ENCODE results near the gene HEPACAM.

The HEPACAM gene

DNA sequence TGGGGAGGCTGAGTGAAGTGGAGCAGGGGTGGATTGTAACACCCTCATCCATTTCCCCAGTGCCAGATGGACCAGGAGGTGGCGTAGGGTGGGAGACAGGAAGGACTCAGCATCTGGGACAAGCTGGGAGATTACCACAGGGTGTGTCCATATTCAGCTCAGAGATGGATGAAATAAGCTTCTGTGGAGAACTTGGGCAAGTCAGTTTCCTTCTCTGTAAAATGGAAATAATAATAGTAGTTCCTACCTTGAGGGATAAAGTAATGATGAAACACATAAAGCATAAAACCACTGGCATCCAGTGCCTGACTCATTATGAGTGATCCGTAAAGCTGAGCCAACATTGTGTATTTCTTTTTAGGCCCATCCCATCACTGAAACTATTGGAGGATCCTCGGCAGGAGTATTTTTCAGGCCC is 37.6 kb downstream of the HEPACAM start:
- no peak for DNase-seq

DNA sequence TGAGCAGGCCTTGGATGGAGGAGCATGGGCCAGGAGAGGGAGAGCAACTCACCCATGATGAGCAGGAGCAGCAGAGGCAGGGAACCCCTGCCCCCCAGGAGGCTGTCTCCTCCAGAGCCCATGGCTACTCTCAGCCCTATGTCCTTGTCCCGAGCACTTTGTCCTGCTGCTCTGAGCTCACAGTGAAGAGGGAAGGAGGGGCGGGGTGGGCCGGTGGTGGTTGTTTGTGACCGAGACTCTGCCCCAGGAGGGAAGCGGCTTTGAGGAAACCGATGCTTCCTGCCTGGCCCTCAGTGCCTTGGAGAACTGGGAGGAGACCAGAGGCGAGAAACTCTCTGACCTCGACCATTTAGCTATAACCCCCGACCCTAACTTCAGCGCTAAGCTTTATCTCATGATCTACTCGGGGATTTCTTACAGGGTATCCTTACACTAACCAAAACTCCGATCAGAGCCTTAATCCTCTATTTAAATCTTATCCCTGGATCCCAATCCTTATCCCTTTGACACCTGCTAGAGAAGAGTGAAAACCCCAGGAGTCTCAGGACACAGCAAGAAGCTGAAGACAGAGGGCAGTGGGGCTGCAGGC is 38.1 kb downstream of the HEPACAM start, which contains the start of gene ROBO4:
Gene ROBO4, minus strand, starts transcription at position 192 of the 589 bp plus-strand sequence. Its CDS starts 70 bp downstream, at position 122.
- DNase-seq = no peak

- no peak for DNase-seq
These were observed 38.9 kb downstream of the HEPACAM start for GRCh38 chr11:124896821-124897391.

- DNase-seq = no peak
These were observed 39.6 kb downstream of the HEPACAM start for GRCh38 chr11:124896071-124896750.

DNA sequence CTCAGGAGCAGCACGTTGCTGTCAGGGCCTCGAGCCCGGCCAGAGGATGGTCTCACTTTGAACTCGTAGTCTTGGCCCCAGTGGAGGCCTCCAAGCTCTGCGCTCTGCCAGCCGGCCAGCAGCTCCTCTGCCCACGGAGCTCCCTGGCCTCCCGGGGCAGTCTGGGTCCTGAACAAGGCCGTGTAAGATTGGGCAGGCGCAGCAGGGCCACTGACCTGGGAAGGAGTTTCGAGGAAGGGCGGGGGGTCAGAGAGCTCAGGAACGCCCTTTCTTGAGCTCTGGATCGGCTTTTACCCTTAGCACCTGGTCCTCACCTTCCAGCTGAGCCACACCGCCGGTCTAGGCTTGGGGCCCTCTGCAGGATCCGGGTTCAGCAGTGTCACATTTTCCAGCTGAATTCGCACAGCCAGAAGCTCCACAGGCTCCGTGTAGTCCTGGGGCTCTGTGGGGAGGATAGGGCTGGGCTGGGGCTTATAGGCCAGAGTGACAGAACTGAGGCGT is 40.3 kb downstream of the HEPACAM start:
- no peak for DNase-seq

- no peak for DNase-seq
These were observed 41.0 kb downstream of the HEPACAM start for GRCh38 chr11:124894606-124895430.

DNA sequence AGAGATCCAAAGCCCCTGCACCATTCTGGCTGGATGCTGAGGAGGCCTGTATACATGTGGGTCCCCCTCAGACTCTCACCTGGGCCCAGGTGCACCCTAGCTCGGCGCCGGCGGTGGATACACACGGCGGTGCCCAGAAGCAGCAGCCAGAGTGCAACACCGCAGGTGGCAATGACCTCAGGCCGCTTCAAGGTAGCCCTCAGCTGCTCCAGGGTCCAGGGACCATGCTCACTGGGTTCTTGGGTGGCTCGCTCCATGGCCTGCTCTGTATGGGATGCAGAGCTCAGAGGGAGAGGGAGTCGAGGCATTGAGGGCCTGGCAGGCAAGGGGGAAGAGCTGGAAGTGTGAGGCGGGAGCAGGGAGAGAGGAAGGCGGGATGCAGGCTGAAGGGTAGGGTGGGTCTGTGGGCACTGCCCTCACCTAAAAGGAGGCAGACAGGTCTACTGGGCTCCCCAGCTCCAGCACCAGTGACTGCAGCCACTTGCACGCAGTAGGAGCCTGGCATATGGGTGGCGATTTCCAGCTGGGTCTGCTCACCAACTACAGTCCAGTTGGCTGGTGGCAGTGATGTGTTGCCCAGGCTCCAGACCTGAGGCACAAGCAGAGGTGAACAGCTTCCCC is 42.0 kb downstream of the HEPACAM start:
- DNase-seq = no peak

GRCh38 chr11:124892750-124893454 is 42.9 kb downstream of the HEPACAM start:
- DNase-seq = no peak

DNA sequence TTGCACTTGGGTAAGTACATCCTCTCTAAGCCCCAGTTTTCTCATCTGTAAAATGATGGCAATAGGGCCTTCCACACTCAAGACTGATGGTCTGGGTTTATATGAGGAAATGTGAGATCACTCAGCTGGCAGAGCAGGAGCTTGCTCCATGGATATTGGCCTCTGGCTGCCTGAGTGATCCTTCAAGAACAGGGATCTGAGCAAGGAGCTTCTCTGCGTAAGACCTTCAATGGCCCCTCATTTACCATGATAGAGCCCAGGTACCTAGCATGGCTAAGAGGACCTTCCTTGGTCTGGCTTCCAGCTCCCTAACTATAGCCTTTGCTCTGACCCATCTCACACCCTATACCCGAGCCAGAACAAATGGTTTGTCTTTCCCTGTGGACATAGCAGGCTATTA is 43.7 kb downstream of the HEPACAM start:
- DNase-seq = no peak

DNA sequence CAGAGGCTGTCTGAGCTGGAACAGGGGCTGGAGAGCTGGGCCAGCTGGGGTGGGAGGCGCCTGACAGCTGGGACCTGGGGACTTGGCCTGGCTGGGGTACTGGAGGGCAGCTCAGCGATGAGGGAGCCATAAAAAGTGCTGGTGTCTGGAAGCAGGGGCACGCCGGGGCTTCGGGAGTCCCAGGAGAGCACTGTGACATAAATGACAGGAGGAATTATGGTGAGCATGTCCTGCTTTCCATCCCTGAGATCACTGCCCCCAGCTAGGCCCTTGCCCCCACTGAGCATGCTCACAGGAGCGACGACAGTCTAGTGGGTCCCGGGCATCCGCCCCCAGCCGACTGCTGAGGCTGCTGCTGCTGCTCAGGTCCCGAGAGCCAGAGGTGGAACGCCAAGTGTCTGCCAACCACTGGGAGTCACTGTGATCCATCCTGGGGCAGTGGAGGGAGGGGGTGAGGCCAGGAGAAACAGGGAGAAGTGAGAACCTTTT is 44.4 kb downstream of the HEPACAM start:
- no peak for DNase-seq

DNA sequence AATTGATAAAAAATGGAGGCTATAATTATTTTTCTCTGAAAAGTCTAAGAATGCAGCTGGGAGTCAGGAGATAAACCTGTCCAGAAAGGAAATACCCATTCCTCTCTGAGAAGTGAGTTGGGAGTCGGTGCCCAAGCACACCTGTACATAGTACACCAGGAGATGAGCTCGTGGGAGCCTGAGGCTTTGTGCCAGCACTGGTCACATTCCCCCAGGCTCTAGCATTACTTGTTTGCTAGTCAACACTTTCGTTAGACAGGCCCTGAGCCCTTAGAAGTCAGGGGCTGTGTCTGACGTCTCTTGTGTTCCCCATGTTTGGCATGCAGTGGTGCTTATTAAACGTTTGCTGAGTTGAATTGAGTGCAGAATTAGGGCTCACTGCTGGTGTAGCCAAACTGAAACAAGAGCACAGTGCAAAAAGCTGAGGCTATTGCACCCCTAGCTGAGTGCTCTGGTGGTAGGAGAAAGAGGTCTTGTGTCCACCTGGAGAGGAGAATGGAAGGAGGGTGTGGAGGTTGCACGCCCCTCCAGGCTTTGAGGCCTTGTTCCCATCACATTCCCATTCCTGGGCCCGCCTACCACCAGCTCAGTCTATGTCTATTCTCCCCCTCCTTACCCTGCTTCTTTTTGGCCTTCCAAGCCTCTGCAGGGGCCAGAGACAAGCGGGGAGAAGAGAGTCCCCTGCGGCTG is 45.0 kb downstream of the HEPACAM start:
- no peak for DNase-seq

DNA sequence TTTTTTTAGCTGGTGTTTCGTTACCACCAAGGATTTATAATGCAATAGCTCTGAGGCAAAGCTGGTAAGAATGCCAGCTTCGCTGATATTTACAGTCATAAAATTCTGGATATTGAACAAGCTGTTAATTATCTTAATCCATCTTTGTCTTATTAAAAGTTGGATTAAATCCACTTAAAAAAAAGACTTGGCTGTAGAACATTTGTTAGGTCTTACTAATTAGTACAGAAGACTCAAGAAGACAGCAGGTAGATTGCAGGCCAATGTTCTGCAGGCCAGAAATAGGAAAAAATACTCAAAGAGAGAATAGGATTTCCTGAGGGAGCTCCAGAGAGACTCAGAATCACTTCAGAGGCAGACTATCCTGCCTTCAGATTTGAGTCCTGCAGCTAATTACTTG is 45.7 kb downstream of the HEPACAM start:
- no peak for DNase-seq

DNA sequence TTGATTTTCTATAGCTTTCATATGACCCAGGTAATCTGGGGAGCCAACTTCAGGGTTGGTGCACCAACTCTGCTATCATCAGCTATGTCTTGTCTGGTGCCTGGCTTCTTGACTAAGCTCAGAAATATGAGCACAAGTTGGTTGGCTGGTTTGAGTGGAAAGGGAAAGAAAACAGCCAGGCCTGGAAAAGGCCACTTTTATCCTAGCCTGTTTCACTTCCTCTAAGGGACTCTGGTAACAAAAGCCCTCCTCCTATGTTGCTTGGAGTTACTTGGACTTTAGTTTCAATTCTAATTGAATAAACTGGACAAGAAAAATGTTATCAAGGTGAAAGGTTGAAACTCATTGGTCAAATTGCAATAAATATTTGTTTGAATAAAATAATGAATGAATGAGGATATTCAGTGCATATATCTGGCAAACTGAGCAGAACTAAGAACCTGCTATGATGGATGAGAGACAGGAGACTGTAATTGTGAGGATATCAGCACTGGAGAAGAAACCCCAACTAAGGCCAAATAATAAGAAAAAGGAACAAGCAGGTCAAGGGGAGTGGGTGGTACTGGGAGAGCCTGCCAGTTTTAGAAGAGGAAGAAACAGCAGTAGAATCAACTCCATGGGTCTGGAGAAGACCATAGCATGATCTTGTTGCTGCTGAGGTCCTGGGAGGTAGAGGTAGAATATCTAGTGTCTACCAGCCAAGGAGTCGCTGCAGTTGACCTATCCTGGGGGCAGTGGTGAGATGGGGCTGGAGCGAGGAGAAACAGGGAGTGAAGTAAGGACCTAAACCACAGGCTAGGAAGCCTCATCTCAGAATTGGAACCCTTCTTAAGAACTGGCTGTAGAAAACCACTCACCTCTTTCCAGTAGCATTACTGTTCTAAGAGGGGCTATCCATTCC is 46.4 kb downstream of the HEPACAM start:
- DNase-seq = no peak

GRCh38 chr11:124887667-124888013 is 48.2 kb downstream of the HEPACAM start:
- DNase-seq = no peak

DNA sequence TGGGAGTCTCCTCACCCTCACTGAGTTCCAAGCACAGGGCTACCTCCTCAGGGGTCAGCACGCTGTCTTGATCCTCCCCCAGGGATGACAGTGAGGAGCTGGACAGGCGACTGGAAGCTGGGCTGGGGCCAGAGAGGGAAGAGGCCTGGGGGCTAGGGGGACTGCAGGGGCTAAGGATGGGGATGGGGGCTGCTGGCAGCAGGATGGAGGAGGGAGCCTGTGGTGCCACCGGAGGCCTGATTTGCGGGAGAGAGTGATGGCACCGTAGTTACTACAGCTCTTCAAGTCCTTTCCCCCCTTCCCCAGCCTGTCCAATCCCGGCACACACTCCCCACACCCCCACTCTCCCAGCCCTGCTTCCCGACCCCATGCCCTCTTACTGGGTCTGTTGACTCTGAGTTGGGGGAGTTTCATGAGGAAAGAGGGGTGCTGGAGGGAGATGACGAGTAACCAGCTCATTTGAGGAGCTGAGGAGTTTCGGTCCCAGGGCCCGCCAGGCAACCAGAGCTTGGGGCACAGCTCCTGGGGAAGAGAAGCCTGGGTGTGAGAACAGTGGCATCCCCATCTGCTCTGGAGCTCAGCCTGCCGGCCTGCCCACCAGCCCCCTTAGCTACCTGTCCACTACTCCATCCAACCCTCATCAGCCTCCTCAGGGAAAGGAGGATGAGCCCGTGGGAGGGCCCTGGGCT is 48.7 kb downstream of the HEPACAM start:
- no peak for DNase-seq

GRCh38 chr11:124886476-124886875 is 49.4 kb downstream of the HEPACAM start:
- DNase-seq = no peak

GRCh38 chr11:124884869-124885479 is 50.9 kb downstream of the HEPACAM start:
- DNase-seq = no peak

DNA sequence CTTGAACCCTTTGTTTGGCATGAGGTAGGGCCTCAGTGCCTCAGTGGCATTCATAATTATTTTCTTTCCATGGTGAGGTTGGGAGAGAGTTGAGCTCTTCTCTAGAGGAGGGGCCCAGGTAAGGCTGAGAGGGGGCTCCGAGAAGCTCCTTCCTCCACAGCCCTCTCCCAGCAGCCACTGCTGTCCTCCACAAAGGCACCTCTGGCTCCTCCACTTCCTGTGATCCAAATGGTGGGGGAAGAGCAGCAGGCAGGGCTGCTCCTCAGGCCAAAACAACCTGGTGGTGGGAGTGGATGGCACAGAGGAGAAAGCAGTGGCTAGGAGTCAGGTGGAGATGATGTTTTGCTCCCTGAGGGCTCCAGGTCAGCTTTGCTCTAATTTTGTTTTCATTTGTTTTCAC is 51.5 kb downstream of the HEPACAM start:
- DNase-seq = no peak

DNA sequence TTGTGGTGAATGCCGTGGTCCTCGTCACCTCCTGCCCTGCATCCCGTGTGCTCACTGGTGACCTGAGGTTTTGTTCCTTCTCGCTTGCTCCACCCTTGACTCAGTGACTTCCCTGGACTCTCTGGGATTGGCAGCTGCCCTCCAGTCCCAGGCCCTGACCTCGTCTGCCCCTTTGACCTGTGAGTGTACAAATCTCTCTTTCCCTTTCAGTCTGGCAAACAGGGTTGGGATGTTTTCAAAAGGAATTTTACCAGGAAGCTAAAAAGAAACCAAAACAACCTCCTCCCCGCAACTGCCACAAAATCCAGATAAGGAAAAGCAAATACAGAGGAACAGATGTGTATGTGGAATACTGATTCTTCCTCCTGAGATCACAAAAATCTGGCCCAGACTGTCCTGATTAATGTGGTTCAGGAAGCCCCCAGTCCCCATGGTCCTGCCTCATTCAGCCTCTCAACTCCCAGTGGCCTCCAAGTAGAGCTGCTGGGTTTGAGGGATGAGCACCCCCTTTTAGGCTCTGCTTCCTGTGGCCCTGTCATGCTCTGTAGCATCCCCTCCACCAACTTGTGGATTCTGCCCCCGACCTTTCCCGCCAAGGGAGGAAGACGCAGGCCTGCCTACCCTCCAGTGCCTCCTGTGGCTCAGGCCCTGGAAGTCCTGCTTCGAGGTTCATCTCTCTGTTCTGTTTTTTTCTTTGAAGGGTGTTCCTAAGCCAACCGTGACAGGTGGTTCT is 53.3 kb downstream of the HEPACAM start:
- no peak for DNase-seq
